Measurements from ENCODE around the gene ZNF683. TPM values are rescaled to one million over a fixed set of nuclear protein-coding genes. Genes with fewer than 3 reads are reported as not detected.

The ZNF683 gene
- total and polyA plus RNA-seq, 2 experiments from 2014 or later: not detected

DNA sequence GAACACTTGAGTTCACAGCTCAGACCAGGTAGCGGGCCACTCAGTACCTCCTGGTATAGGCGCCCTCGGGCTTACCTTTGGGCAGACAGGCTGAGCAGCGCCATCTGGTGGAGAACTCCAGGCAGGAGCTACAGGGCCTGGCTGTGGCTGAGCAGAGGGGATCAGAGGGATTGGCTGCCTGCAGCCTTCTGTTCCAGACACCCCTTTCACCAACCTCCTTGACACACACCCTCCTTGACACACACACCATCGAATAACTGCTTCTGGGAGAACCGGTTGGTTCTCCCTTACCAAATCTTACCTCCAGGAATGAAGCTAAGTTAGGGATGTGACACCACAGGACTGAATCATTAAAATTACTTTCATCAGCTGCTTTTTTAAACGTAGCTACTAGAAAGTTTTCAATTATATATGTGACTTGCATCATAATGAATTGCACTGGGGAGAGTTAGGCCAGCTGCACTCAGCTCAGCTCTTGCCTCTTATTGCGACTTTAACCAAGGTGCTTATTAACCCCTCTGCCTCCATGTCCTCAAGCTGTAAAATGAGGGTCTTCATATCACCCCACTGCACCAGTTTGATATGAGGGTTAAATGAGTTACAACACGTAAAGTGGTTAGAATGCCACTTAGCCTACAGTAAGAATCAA is 44.7 kb upstream of the ZNF683 start:
- peak overlapping the region; percentile 46 for H3K4me3 ChIP-seq
- H3K36me3 Mint-ChIP-seq (ENCODE audit: low read depth): peaks cover 88% of the 10 kb centered on the region
- H3K9me2 ChIP-seq (ENCODE audit: insufficient read depth): no peaks in the 10 kb centered on the region
- peaks cover 51% of the 10 kb centered on the region for H3F3A ChIP-seq (replicated peaks; ENCODE audit: low read depth)
- peak overlapping the region; percentile 70 for H3K4me2 ChIP-seq
- H3K79me2 ChIP-seq (replicated peaks; ENCODE audit: insufficient read depth): peaks cover 84% of the 10 kb centered on the region
- H3K27me3 Mint-ChIP-seq (ENCODE audit: insufficient read depth, low read depth, poor library complexity): peaks cover 36% of the 10 kb centered on the region
- H3K27ac Mint-ChIP-seq: peak overlapping the region; percentile 97
- peaks cover 35% of the 10 kb centered on the region for H3K36me3 ChIP-seq (ENCODE audit: insufficient read depth)
- peak overlapping the region; percentile 100 for H3K27ac ChIP-seq (ENCODE audit: low read depth)
- peak; percentile 96 for DNase-seq (ENCODE audit: low spot score)
- H3K4me1 Mint-ChIP-seq: peaks cover 89% of the 10 kb centered on the region
- peaks cover 75% of the 10 kb centered on the region for H3K4me1 ChIP-seq (ENCODE audit: insufficient read depth)
- peaks cover 54% of the 10 kb centered on the region for H4K20me1 ChIP-seq (replicated peaks; ENCODE audit: insufficient read depth)
- TF ChIP-seq, protein P1, sequence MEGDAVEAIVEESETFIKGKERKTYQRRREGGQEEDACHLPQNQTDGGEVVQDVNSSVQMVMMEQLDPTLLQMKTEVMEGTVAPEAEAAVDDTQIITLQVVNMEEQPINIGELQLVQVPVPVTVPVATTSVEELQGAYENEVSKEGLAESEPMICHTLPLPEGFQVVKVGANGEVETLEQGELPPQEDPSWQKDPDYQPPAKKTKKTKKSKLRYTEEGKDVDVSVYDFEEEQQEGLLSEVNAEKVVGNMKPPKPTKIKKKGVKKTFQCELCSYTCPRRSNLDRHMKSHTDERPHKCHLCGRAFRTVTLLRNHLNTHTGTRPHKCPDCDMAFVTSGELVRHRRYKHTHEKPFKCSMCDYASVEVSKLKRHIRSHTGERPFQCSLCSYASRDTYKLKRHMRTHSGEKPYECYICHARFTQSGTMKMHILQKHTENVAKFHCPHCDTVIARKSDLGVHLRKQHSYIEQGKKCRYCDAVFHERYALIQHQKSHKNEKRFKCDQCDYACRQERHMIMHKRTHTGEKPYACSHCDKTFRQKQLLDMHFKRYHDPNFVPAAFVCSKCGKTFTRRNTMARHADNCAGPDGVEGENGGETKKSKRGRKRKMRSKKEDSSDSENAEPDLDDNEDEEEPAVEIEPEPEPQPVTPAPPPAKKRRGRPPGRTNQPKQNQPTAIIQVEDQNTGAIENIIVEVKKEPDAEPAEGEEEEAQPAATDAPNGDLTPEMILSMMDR (conservative IDR thresholded peaks at IDR 0.05; ENCODE audit: low read depth in 2 of 2): peak; percentile 85 to 94
- TF ChIP-seq STAT1 (IDR thresholded peaks at IDR 0.05; ENCODE audit: unreplicated experiment) (no peak), EZH2phosphoT487 (IDR thresholded peaks at IDR 0.05; ENCODE audit: unreplicated experiment) (no peak), ZNF331 (CRISPR knock-in tag; IDR thresholded peaks at IDR 0.05; ENCODE audit: low read depth) (no peak), POLR2AphosphoS5 (IDR thresholded peaks at IDR 0.05; ENCODE audit: low read depth) (0 out of 2 replicates have a peak, but pooled peaks have one; percentile 13), NANOG (IDR thresholded peaks at IDR 0.05; ENCODE audit: borderline replicate concordance) (no peak)
- TF ChIP-seq, protein P2, sequence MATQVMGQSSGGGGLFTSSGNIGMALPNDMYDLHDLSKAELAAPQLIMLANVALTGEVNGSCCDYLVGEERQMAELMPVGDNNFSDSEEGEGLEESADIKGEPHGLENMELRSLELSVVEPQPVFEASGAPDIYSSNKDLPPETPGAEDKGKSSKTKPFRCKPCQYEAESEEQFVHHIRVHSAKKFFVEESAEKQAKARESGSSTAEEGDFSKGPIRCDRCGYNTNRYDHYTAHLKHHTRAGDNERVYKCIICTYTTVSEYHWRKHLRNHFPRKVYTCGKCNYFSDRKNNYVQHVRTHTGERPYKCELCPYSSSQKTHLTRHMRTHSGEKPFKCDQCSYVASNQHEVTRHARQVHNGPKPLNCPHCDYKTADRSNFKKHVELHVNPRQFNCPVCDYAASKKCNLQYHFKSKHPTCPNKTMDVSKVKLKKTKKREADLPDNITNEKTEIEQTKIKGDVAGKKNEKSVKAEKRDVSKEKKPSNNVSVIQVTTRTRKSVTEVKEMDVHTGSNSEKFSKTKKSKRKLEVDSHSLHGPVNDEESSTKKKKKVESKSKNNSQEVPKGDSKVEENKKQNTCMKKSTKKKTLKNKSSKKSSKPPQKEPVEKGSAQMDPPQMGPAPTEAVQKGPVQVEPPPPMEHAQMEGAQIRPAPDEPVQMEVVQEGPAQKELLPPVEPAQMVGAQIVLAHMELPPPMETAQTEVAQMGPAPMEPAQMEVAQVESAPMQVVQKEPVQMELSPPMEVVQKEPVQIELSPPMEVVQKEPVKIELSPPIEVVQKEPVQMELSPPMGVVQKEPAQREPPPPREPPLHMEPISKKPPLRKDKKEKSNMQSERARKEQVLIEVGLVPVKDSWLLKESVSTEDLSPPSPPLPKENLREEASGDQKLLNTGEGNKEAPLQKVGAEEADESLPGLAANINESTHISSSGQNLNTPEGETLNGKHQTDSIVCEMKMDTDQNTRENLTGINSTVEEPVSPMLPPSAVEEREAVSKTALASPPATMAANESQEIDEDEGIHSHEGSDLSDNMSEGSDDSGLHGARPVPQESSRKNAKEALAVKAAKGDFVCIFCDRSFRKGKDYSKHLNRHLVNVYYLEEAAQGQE (IDR thresholded peaks at IDR 0.05; ENCODE audit: unreplicated experiment): peak; percentile 10
- TF ChIP-seq, protein P3, sequence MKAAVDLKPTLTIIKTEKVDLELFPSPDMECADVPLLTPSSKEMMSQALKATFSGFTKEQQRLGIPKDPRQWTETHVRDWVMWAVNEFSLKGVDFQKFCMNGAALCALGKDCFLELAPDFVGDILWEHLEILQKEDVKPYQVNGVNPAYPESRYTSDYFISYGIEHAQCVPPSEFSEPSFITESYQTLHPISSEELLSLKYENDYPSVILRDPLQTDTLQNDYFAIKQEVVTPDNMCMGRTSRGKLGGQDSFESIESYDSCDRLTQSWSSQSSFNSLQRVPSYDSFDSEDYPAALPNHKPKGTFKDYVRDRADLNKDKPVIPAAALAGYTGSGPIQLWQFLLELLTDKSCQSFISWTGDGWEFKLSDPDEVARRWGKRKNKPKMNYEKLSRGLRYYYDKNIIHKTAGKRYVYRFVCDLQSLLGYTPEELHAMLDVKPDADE (IDR thresholded peaks at IDR 0.05): no peak
- no peaks in the 10 kb centered on the region; the same call in 2 of the 3 replicates for H3K9me3 Mint-ChIP-seq
- H2AFZ ChIP-seq: no peak overlapping the region
- peak; percentile 72 for ATAC-seq
- no peaks in the 10 kb centered on the region for H3K27me3 ChIP-seq (ENCODE audit: insufficient read depth)
- peak overlapping the region; percentile 64 for H3K4me3 Mint-ChIP-seq
